A204.1 (cell line): ENCODE results near the gene MBD3L2.
"Not testable (repeated sequence)": the region's sequence is repeated elsewhere in the genome, so short reads cannot be mapped to it uniquely, and the experiment has no call there.

Experiments
- FAIRE-seq: peaks from 2 replicates; lab custom pipeline; 2012; peaks lifted over from hg19 to GRCh38; lab: Jason Lieb, UNC

Gene MBD3L2

DNA sequence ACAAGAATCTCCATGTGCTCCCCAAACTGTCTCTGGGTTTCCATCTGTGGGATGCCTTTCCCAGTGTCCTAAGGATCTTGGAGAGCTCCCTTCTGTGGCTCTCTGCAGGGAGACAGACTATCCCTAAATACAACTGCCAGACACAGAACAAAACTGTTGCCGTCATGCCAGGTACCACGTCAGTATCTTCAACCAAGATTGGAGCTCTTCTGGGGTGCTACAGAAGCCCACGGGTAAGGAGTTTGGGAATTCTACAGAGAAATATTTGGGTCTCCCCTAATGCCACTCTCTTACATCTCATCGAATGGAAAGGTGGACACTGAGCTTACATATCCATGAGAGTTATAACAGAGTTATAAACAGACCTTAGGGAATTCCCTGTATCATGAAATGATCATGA, 14.2 kb downstream of the MBD3L2 start:
- FAIRE-seq = no peak

DNA sequence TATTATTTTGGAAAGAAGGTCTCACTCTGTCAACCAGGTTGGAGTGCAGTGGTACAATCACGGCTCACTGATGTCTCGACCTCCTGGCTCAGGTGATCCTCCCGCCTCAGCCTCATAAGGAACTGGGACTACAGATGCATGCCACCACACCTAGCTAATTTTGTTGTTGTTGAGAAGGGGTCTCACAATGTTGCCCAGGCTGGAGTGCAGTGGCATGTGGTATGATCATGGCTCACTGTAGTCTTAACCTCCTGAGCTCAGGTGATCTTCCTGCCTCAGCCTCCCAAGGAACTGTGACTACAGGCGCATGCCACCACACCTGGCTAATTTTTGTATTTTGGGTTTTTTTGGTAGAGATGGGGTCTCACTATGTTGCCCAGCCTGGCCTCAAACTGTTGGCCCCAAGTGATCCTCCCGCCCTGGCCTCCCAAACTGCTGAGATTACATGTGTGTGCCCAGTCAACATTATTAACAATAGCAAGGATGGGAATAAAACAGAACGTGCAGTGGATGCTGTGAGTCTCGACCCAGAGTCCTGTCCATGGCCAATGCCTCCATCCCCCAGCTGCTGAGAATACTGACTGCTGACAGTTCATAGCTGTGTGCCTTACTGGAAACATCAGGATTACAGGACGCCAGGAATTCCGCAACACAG, 14.8 kb downstream of the MBD3L2 start:
- FAIRE-seq = no peak

DNA sequence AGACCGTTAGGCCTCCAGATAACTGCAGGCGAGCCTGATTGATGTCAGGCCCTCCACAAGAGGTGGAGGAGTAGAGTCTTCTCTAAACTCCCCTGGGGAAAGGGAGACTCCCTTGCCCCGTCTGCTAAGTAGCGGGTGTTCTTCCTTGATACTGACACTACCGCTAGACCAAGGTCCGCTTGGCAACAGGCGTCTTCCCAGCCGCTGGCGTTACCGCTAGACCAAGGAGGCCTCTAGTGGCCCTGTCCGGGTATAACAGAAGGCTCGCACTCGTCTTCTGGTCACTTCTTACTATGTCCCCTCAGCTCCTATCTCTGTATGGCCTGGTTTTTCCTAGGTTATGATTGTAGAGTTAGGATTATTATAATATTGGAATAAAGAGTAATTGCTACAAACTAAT, 18.0 kb downstream of the MBD3L2 start:
- FAIRE-seq = not testable (repeated sequence)

DNA sequence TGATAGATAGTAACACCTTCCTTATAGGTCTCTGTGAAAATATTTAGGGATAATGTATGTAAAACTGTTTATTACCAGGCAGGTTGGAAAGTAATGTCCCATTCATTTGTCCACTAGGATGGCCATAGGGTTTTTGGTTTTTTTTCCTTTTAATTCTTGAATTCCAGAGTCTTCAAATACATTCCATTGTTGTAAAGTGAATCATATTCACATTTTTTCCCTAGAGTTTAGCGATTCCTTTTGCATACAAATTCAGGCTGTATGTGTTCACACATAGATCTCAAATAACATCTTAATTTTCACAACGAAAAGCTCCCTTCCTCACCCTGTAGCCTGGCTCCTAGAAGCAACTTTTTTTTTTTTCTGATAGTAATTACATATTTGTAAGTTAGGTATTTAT, 18.6 kb downstream of the MBD3L2 start:
- no peak for FAIRE-seq

DNA sequence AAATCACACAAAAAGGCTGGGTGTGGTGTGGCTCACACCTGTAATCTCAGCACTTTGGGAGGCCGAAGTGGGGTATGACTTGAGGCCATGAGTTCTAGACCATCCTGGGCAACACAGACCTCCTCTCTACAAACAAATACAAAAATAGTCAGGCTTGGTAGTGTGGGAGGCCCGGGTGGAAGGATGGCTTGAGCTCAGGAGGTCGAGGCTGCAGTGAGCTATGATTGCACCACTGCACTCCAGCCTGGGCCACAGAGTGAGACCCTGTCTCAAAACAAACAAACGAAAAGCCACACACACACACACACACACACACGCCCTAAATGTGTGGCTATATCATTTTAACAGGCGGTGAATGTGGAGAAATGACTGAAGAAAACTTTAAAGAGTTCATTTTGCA, 19.5 kb downstream of the MBD3L2 start:
- FAIRE-seq = no peak

DNA sequence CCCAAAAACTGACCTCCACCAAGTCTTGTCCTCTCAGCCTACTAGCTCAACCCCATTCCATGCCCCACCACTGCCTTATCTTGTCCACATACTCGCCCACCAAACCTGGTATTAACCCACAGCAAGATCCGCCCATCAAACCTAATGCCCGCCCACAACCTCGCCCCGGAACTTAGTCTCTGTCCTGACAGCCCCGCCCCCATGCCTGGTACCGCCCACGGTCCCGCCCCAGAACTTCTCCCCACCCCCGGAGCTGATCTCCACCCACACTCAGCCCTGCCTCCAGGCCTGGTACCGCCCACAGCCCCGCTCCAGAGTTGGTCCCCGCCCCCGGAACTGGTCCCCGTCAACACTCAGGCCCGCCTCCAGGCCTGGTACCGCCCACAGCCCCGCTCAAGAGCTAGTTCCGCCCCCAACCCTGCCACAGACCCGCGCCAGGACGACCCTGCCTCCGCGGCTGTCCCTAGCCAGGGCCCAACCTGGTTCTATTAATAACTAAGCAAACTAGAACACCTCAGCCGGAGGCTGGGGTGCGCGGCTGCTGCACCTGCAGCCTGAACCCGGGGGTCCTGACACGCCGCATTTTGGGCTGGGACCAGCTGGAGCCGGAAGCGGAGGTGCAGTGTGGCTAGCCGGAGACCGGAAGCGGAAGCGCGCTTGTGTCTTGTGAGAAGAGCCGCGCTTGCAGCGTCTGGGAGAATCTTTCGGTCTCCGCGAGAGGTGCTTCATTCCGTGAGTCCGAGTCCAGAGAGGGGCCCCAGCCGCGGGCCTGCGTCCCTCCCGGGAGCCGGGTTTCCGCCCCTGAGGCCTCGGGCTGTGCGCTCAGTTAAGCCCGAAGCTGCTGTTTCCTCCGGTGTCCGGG, 20.2 kb downstream of the MBD3L2 start, which contains the start of gene ZNF557:
TSS of gene ZNF557 (plus strand) at position 662 of the 862 bp plus-strand sequence. CDS start 5,372 bp downstream, outside the sequence.
- FAIRE-seq = peak; percentile 53

DNA sequence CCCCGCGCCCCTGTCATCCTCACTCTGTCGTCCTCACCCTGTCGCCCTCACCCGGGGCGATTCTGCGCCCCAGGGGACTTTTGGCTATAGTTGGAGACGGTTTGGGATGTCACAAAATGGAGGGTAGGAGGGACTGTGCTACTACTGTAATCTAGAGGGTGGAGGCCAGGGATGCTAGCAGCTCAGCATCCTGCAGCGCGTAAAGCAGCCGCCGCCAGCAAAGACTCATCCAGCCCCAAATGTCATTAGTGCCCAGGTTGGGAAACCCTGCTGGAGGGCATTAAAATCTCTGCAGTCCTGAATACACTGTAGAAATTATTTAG, 20.7 kb downstream of the MBD3L2 start:
- FAIRE-seq = no peak

DNA sequence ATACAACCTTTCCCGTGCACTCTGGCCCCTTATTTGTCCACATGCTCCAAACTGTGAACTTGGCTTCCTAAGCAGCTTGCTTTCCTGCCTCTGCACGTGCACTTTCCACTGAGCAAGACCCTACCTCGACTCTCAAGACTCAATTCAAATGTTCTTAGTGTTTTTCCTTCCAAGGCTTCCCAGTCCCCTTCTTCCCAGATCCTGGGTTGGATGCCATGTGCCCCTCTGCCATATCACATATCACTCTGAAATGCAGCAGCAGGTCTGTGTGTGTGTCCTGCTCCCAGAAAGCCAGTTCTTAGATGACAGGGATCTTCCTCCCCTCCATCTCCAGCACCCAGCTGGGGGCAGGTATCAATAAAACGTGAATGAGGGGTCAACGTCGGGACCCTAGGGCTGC, 23.4 kb downstream of the MBD3L2 start:
- no peak for FAIRE-seq

DNA sequence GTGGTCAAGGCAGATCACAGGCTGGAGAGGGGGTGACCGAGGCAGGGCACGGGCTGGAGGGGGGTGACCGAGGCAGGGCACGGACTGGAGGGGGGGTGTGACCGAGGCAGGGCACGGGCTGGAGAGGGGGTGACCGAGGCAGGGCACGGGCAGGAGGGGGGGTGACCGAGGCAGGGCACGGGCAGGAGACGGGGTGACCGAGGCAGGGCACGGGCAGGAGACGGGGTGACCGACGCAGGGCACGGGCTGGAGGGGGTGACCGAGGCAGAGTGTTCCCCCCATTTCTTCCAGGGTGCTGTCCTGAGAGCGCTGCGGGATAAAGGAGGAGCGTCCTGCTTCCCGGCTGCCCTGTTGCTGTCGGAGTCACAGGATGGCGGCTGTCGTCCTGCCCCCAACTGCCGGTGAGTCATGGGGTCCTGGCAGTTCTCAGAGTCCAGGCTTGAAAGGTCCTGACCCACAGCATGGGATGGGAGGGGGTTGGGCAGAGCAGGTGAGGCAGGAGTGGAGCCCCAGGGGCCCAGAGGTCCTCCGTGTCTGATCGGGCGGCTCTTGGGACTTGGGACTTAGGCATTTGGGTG, 25.7 kb downstream of the MBD3L2 start:
- no peak for FAIRE-seq

DNA sequence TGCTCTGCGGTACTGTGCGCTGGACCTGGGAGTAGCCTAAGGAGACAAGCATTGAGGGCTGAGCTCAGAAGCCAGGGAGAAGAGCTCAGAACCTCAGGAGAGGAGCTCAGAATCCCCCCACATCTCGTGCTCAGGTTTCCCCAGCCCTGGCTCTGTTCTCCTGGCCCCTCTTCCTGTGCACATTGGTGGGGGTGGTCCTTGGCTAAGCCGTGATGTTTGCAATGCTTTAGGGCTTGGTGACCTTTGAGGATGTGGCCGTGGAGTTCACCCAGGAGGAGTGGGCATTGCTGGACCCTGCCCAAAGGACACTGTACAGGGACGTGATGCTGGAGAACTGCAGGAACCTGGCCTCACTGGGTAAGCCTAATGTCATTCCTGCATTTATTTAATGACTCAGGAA, 27.0 kb downstream of the MBD3L2 start:
- FAIRE-seq = no peak

DNA sequence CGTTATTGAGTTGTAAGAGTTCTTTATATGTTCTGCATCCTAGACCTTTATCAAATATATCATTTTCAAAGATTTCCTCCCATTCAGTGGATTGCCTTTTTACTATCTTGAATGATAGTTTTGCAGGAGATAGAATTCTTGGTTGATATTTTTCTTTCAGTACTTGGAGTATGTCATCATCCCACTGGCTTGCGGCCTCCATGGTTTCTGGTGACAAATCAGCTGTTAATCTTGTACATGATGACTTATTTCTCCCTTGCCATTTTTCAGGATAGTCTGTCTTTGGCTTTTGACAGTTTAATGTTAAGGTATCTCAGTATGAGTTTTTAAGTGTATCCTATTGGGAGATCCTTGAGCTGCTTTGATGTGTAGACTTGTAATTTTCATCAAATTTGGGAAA, 28.9 kb downstream of the MBD3L2 start:
- FAIRE-seq = no peak

DNA sequence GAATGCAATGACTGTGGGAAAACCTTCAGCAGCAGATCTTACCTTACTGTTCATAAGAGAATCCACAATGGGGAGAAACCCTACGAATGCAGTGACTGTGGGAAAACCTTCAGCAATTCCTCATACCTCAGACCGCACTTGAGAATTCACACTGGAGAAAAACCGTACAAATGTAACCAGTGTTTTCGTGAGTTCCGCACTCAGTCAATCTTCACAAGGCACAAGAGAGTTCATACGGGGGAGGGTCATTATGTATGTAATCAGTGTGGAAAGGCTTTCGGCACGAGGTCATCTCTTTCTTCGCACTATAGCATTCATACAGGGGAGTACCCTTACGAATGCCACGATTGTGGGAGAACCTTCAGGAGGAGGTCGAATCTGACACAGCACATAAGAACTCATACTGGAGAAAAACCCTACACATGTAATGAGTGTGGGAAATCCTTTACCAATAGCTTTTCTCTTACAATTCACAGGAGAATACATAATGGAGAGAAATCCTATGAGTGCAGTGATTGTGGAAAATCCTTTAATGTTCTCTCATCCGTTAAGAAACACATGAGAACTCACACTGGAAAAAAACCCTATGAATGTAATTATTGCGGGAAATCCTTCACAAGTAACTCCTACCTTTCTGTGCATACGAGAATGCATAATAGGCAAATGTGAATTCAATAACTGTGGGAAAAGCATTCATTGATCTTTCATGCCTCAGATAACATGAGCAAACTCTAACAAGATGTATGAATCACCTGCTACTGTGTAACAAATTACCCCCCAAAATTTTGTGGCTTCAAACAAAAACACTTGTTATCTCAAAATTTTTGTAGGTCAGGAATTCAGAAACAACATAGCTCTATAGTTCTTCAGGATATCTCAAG, 34.2 kb downstream of the MBD3L2 start:
- FAIRE-seq = no peak

DNA sequence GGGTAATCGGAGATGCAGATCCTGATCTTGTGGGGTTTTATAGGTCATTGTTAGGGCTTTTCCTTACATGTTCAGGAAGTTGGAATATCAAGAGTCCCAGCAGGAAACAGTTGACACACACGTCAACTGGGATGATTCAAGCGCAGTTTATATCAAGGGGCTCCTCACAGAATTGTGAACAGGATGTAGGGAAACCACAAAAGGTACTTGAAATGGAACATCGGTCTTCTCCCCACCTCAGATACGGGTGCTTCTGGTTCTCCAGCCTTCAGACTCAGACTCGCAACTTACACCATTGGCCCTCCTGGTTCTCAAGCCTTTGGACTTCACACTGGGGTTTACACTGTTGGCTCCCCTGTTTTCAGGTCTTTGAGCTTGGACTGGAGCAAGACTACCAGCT, 39.9 kb downstream of the MBD3L2 start:
- no peak for FAIRE-seq

DNA sequence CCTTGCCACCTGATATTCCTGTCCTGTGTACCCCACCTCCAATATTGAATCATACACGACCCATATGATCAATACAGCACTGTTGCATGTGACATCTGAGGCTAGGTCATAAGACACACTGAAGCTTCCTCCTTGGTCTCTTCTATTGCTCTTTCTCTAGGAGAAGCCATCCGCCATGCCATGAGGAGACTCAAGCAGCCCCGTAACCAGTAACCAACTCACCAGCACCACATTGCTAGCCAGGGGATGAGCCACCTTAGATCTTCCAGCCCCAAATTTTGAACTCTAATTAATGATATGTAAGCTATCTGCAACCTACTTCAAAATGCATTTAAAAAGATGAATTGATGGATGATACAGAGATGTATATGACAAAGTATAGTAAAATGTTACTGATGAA, 49.0 kb downstream of the MBD3L2 start:
- no peak for FAIRE-seq

DNA sequence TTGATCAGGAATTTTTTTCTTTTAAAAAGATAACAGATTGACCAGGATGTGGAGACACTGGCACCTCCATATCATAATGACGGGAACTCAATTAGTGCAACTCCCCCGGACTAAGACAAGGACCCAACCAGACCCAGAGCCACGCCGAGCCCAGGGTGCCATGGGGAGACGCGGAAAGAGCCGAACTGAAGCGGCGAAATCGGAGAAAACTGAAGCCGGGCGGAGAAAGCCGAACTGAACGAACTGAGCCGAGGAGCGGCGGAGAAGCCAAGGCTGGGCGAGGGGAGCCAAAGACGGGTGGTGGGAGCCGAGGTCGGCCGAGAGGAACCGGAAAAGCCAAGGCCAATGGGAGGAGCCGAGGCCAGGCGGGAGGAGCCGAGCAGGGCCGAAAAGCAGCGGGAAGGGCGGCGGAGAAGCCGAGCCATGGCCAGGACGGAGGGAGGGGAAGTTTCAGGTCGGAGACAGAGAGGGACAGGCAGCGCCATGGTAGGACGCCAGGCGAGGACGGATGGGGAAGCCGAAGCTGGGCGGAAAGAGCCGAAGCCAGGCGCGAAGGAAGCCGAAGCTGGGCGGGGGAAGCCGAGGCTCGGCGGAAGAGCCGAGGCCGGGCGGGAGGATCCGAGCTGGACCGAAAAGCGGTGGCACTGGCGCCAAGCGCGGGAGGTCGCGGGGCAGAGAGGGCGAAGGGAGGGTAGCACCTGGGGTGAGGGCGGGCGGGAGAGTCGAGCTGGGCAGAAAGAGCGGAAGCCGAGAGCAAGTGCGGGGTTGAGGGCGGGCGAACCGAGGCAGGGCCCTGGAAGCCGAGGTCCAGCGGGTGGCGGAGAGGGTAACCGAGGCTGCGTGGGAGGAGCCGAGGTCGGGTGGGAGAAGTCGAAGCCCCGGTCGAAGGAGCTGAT, 49.8 kb downstream of the MBD3L2 start:
- FAIRE-seq = peak; percentile 70

DNA sequence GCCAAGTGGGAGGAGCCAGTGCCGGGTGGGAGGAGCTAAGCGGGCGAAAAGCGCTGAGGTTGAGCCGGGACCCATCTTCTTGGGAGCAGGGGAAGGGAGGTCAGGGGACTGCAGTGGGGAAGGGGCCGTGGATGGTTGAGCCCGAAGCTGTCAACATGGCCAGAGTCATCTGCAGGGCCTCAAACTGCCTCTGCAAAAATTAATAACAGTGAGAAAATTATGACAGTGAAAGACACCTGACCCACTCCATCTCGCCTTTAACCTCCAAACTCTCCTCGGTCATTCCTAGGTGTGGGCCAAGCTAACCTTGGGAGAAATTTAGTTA, 50.4 kb downstream of the MBD3L2 start:
- no peak for FAIRE-seq
